AG04449 (cell line): ENCODE data around the gene PRPSAP1.

Source experiments
- CTCF ChIA-PET: fragments of 350-600 bp; formaldehyde crosslinking; extraction: SDS; loops from one replicate; lab custom pipeline; 2021; ENCODE audit warnings: antibody characterized with exemption; lab: Yijun Ruan, JAX
- POLR2A ChIA-PET: fragments of 400-600, 350-600 bp; formaldehyde crosslinking; extraction: SDS; loops from one replicate; lab custom pipeline; 2020; ENCODE audit warnings: antibody characterized with exemption, inconsistent platforms; lab: Yijun Ruan, JAX
- DNase-seq: peaks from one replicate; pipeline ENCODE4 v3.0.0-alpha.2; 2010; ENCODE audit warnings: low read depth, low spot score
- H3K4me3 ChIP-seq: 2 replicates; pipeline ENCODE4 v1.5.1; 2011; ENCODE audit warnings: low read depth, mild to moderate bottlenecking, control low read depth, low read length
- TF ChIP-seq, protein P1 (sequence below): IDR thresholded peaks from one replicate; pipeline ENCODE4 v1.5.1; 2011; ENCODE audit warnings: mild to moderate bottlenecking, moderate library complexity, low read length, control low read depth, inconsistent platforms; ENCODE audit not compliant: insufficient read depth; ENCODE audit errors: missing control alignments

Gene PRPSAP1

DNA sequence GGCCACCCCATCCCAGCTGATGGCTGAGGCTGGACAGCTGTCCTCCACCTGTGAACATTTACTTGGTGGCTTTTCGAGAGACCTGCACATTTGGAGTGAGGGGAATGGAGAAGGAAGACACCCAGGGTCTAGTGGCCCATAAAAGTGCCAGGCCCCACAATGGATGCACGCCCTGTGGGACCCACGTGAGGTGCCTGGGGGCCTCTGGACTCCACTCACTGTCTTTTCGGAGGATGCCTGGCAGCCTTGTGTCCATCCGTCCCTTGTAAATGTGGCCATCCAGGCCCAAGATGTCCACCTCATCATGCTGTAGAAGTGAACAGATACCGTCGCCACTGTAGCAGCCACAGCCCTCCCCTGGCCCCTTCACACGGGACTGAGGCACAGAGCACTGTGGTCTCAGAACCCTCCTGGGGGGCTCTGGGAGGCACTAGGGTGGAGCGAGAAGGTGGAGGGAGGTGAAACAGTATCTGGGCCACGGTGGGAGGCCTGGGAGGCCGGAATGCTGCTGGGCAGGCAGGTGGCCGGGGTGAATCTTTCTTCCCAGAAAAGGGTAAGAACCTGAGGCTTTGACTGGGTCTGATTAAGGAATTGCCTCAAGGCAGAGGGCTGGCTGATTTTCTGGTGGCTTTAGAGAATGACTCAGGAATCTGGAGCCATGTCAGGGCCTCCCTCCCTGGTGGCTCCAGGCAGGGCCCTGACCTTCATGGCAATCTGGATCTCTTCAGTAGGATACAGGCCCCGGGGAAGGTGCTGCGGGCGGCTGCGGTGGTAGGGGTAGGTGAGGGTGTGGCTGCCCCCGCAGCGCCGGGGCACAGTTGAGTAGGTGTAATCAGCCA is 77.0 kb downstream of the PRPSAP1 start:
- POLR2A ChIA-PET: no interaction called here
- CTCF ChIA-PET: interaction anchor here (0.6 to 7.1 kb wide), 7 partner anchors 8 to 271 kb away, joined by 3 to 113 read pairs (median 7); partner anchors contain the start of gene EXOC7
- DNase-seq: no peak
- TF ChIP-seq, protein P1, sequence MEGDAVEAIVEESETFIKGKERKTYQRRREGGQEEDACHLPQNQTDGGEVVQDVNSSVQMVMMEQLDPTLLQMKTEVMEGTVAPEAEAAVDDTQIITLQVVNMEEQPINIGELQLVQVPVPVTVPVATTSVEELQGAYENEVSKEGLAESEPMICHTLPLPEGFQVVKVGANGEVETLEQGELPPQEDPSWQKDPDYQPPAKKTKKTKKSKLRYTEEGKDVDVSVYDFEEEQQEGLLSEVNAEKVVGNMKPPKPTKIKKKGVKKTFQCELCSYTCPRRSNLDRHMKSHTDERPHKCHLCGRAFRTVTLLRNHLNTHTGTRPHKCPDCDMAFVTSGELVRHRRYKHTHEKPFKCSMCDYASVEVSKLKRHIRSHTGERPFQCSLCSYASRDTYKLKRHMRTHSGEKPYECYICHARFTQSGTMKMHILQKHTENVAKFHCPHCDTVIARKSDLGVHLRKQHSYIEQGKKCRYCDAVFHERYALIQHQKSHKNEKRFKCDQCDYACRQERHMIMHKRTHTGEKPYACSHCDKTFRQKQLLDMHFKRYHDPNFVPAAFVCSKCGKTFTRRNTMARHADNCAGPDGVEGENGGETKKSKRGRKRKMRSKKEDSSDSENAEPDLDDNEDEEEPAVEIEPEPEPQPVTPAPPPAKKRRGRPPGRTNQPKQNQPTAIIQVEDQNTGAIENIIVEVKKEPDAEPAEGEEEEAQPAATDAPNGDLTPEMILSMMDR: no peak
- no peak overlapping the region for H3K4me3 ChIP-seq

DNA sequence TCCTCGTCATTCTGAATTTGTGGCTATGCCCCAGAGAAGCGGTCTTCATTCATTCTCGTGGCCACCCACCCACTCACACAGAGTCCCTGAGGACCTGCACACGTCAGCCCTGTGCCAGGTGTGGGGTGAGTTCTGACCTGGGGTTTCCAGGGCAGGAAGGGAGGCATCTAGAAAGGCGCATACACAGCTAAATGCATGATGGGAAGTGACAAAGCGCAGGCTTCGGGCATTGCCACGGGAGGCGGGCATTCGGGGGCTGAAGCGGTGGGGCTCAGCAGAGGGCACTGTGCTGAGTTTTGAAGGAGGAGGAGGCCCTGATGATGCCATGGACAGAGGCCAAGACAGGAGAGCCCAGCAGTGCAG is 77.7 kb downstream of the PRPSAP1 start:
- DNase-seq: no peak
- H3K4me3 ChIP-seq: no peak overlapping the region
- ChIA-PET CTCF (interaction anchor here (0.8 to 1.7 kb wide), 5 partner anchors 24 to 270 kb away, joined by 3 to 7 read pairs (median 4); no protein-coding TSS in a partner anchor), POLR2A (no interaction called here)
- TF ChIP-seq, protein P1: no peak

DNA sequence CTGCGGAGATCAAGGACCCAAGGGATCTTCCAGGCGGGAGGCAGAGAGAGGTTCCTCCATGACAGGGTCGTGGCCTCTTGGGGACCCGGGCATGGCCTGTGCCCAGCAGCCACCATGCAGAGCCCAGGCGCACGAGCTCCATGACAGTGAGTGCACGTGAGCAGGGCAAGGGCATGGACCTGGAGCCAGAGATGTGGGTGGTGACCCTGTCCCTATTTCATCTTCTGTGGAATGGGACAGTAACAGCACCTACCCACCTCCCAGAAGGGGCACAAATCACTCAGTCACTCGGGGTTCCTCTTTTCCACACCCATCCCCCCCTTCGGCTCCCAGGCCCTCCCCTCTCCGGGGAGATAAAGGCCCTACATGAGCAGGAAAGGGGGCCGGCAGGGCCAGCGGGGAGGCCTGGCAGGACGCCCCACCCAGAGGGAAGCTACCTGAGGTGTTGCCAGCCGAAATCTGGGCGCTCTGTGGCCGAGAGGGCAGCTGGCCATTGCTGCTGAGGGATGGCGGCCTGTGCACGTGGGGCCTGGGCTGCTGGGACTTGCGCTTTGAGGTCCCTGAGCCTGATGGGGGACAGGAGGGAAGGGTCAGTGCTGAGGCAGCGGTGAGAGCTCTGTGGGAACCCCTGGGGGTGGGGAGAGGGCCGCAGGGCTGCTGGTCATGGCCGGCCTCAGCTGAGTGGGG is 78.2 kb downstream of the PRPSAP1 start:
- CTCF ChIA-PET: interaction anchor here (0.8 to 1.9 kb wide), 11 partner anchors 8 to 269 kb away, joined by 3 to 7 read pairs (median 4); no protein-coding TSS in a partner anchor
- TF ChIP-seq, protein P1: no peak
- DNase-seq: no peak
- POLR2A ChIA-PET: no interaction called here
- H3K4me3 ChIP-seq: no peak overlapping the region

DNA sequence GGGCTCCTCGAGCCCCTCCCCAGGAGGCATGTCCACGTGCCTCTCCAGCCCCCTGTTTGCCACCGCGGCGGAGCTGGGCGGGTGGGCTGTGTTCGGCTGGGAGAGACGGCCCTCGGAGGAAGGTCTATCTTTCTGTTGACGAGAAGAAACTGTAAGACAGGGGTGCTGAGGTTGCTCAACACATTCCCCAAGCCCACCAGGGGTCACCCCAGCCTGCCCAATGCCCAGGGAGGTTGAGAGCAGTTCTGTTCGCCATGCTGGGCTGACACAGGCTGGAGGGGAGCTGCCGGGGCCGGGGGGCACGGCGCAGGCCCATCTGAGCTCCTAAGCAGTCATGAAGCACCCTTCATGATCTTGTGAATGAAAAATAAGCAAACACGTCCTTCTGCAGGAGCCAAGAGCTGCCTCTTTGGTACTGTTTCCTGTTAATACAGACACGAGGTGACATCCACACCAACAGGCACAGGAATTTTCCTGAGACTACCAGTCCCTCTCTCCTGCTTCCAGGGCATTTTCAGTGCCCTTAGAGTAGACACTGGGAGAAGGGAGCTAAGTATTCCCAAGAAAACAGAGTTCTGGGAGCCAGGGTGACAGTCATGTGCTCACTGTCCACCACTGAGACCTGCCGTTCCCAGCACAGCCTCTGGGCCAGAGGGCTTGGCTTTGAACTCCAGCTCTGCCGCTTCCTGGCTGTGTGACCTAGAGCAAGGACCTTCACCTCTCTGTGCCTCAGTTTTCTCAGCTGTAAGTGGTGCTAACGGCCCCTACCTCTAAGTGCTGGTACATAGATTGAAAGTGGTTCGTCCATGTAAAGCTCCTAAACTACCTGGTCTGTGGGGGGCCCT is 79.4 kb downstream of the PRPSAP1 start:
- TF ChIP-seq, protein P1: no peak
- POLR2A ChIA-PET: interaction anchor here (0.7 kb wide), 1 partner anchor 10 kb away, joined by 3 read pairs; no protein-coding TSS in a partner anchor
- CTCF ChIA-PET: interaction anchor here (0.8 to 2.7 kb wide), 13 partner anchors 8 to 260 kb away, joined by 3 to 11 read pairs (median 3); no protein-coding TSS in a partner anchor
- no peak for DNase-seq
- H3K4me3 ChIP-seq: no peak overlapping the region

DNA sequence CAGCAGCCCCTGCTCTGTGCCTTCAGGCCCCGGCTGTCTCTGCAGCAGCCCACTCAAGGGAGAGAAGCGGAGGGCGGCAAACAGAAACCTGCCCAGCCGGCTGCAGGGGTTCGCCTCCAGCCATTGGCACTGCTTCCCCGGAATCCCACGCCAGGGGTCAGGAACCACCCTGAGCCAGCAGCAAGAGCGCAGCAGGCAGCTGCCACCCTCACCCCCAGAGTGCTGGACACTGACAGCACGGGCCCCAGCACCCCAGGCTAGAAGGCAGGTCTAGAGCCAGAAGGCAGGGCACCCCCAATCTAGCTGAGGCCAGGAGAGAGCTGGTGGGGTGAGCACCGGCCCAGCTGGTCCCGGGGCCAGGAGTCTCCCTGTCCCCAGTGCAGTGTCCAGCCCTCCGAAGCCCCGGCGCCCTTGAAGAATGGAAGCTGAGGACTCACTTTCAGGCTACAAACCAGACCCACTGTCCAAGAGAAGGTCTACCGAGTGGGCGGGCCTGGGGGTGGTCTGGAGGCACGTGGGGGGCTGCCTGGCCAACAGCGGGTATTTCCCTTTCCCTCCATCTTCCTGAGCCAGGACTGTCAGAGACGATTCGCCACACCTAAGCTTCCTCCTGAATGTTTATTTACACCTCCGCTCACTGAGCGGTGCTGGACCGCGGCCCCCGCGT is 80.1 kb downstream of the PRPSAP1 start:
- DNase-seq: no peak
- ChIA-PET CTCF (interaction anchor here (1.0 to 2.7 kb wide), 6 partner anchors 7 to 260 kb away, joined by 3 to 11 read pairs (median 3); no protein-coding TSS in a partner anchor), POLR2A (no interaction called here)
- TF ChIP-seq, protein P1: no peak
- no peak overlapping the region for H3K4me3 ChIP-seq
